ENCODE results near the gene TMEM72.

Gene TMEM72

GRCh38 chr10:44906486-44906885 lies 4.7 kb upstream of the TMEM72 start:
- DNase-seq (ENCODE audit: low read depth, low spot score): no peak
- H3K36me3 ChIP-seq (ENCODE audit: control insufficient read depth, insufficient read depth, low read length): no peaks in the 10 kb centered on the region
- WGBS (ENCODE audit: insufficient coverage, insufficient read length): no CpG with 5 or more reads among the region's 4 CpGs
- H3K9me3 ChIP-seq (ENCODE audit: control insufficient read depth, insufficient read depth, low read length): no peaks in the 10 kb centered on the region
- H3K4me1 ChIP-seq (ENCODE audit: control insufficient read depth, insufficient read depth, low read length): peaks cover 4% of the 10 kb centered on the region; the same call in 1 of the 2 replicates
- no peak overlapping the region for H3K27ac ChIP-seq (ENCODE audit: low read length)
- H3K27me3 ChIP-seq (ENCODE audit: control insufficient read depth, insufficient read depth, low read length): no peaks in the 10 kb centered on the region
- H3K4me3 ChIP-seq (ENCODE audit: low read length): no peak overlapping the region

- H3K36me3 ChIP-seq (ENCODE audit: control insufficient read depth, insufficient read depth, low read length): no peaks in the 10 kb centered on the region
- no peaks in the 10 kb centered on the region for H3K27me3 ChIP-seq (ENCODE audit: control insufficient read depth, insufficient read depth, low read length)
- H3K4me3 ChIP-seq (ENCODE audit: low read length): no peak overlapping the region
- WGBS (ENCODE audit: insufficient coverage, insufficient read length): no CpG with 5 or more reads among the region's 7 CpGs
- no peaks in the 10 kb centered on the region for H3K9me3 ChIP-seq (ENCODE audit: control insufficient read depth, insufficient read depth, low read length)
- peaks cover 4% of the 10 kb centered on the region; the same call in 1 of the 2 replicates for H3K4me1 ChIP-seq (ENCODE audit: control insufficient read depth, insufficient read depth, low read length)
- DNase-seq (ENCODE audit: low read depth, low spot score): no peak
- no peak overlapping the region for H3K27ac ChIP-seq (ENCODE audit: low read length)
Observed at GRCh38 chr10:44907556-44907955, 3.6 kb upstream of the TMEM72 start.

- Histone ChIP-seq H3K36me3 (ENCODE audit: control insufficient read depth, insufficient read depth, low read length) (no peaks in the 10 kb centered on the region), H3K4me3 (ENCODE audit: low read length) (no peak overlapping the region), H3K9me3 (ENCODE audit: control insufficient read depth, insufficient read depth, low read length) (no peaks in the 10 kb centered on the region), H3K27ac (ENCODE audit: low read length) (no peak overlapping the region), H3K27me3 (ENCODE audit: control insufficient read depth, insufficient read depth, low read length) (no peaks in the 10 kb centered on the region), H3K4me1 (ENCODE audit: control insufficient read depth, insufficient read depth, low read length) (peaks cover 4% of the 10 kb centered on the region; the same call in 1 of the 2 replicates)
- DNase-seq (ENCODE audit: low read depth, low spot score): no peak
- no CpG with 5 or more reads among the region's 10 CpGs for WGBS (ENCODE audit: insufficient coverage, insufficient read length)
Observed at GRCh38 chr10:44908066-44908749, 2.9 kb upstream of the TMEM72 start.

- Histone ChIP-seq H3K4me1 (ENCODE audit: control insufficient read depth, insufficient read depth, low read length) (peaks cover 4% of the 10 kb centered on the region; the same call in 1 of the 2 replicates), H3K36me3 (ENCODE audit: control insufficient read depth, insufficient read depth, low read length) (no peaks in the 10 kb centered on the region), H3K27me3 (ENCODE audit: control insufficient read depth, insufficient read depth, low read length) (no peaks in the 10 kb centered on the region), H3K4me3 (ENCODE audit: low read length) (no peak overlapping the region), H3K9me3 (ENCODE audit: control insufficient read depth, insufficient read depth, low read length) (no peaks in the 10 kb centered on the region), H3K27ac (ENCODE audit: low read length) (no peak overlapping the region)
- WGBS (ENCODE audit: insufficient coverage, insufficient read length): no CpG with 5 or more reads among the region's 7 CpGs
- DNase-seq (ENCODE audit: low read depth, low spot score): no peak
Observed at GRCh38 chr10:44908936-44909630, 2.1 kb upstream of the TMEM72 start.

- Histone ChIP-seq H3K27me3 (ENCODE audit: control insufficient read depth, insufficient read depth, low read length) (no peaks in the 10 kb centered on the region), H3K4me3 (ENCODE audit: low read length) (no peak overlapping the region), H3K4me1 (ENCODE audit: control insufficient read depth, insufficient read depth, low read length) (peaks cover 4% of the 10 kb centered on the region), H3K36me3 (ENCODE audit: control insufficient read depth, insufficient read depth, low read length) (no peaks in the 10 kb centered on the region), H3K27ac (ENCODE audit: low read length) (no peak overlapping the region), H3K9me3 (ENCODE audit: control insufficient read depth, insufficient read depth, low read length) (no peaks in the 10 kb centered on the region)
- no peak for DNase-seq (ENCODE audit: low read depth, low spot score)
- WGBS (ENCODE audit: insufficient coverage, insufficient read length): no CpG with 5 or more reads among the region's 1 CpG
Observed at GRCh38 chr10:44909910-44910309, 1.2 kb upstream of the TMEM72 start.

- no peaks in the 10 kb centered on the region for H3K36me3 ChIP-seq (ENCODE audit: control insufficient read depth, insufficient read depth, low read length)
- peaks cover 4% of the 10 kb centered on the region for H3K4me1 ChIP-seq (ENCODE audit: control insufficient read depth, insufficient read depth, low read length)
- no peaks in the 10 kb centered on the region for H3K27me3 ChIP-seq (ENCODE audit: control insufficient read depth, insufficient read depth, low read length)
- no CpG with 5 or more reads among the region's 7 CpGs for WGBS (ENCODE audit: insufficient coverage, insufficient read length)
- H3K27ac ChIP-seq (ENCODE audit: low read length): no peak overlapping the region
- no peak for DNase-seq (ENCODE audit: low read depth, low spot score)
- no peaks in the 10 kb centered on the region for H3K9me3 ChIP-seq (ENCODE audit: control insufficient read depth, insufficient read depth, low read length)
- H3K4me3 ChIP-seq (ENCODE audit: low read length): no peak overlapping the region
Observed at GRCh38 chr10:44910602-44911001, 535 bp upstream of the TMEM72 start.

- Histone ChIP-seq H3K9me3 (ENCODE audit: control insufficient read depth, insufficient read depth, low read length) (no peaks in the 10 kb centered on the region), H3K27ac (ENCODE audit: low read length) (no peak overlapping the region), H3K36me3 (ENCODE audit: control insufficient read depth, insufficient read depth, low read length) (no peaks in the 10 kb centered on the region), H3K4me3 (ENCODE audit: low read length) (no peak overlapping the region), H3K27me3 (ENCODE audit: control insufficient read depth, insufficient read depth, low read length) (no peaks in the 10 kb centered on the region), H3K4me1 (ENCODE audit: control insufficient read depth, insufficient read depth, low read length) (peaks cover 5% of the 10 kb centered on the region)
- no peak for DNase-seq (ENCODE audit: low read depth, low spot score)
- WGBS (ENCODE audit: insufficient coverage, insufficient read length): no CpG with 5 or more reads among the region's 3 CpGs
Observed at GRCh38 chr10:44911951-44912350, 814 bp downstream of the TMEM72 start.

- Histone ChIP-seq H3K36me3 (ENCODE audit: control insufficient read depth, insufficient read depth, low read length) (no peaks in the 10 kb centered on the region), H3K9me3 (ENCODE audit: control insufficient read depth, insufficient read depth, low read length) (no peaks in the 10 kb centered on the region), H3K4me3 (ENCODE audit: low read length) (no peak overlapping the region), H3K27me3 (ENCODE audit: control insufficient read depth, insufficient read depth, low read length) (no peaks in the 10 kb centered on the region), H3K27ac (ENCODE audit: low read length) (no peak overlapping the region), H3K4me1 (ENCODE audit: control insufficient read depth, insufficient read depth, low read length) (peaks cover 1% of the 10 kb centered on the region; the same call in 1 of the 2 replicates)
- no CpG with 5 or more reads among the region's 12 CpGs for WGBS (ENCODE audit: insufficient coverage, insufficient read length)
- no peak for DNase-seq (ENCODE audit: low read depth, low spot score)
Observed at GRCh38 chr10:44913350-44914081, 2.4 kb downstream of the TMEM72 start.

GRCh38 chr10:44914891-44915290 lies 3.8 kb downstream of the TMEM72 start:
- DNase-seq (ENCODE audit: low read depth, low spot score): no peak
- Histone ChIP-seq H3K9me3 (ENCODE audit: control insufficient read depth, insufficient read depth, low read length) (no peaks in the 10 kb centered on the region), H3K4me1 (ENCODE audit: control insufficient read depth, insufficient read depth, low read length) (peaks cover 1% of the 10 kb centered on the region; the same call in 1 of the 2 replicates), H3K36me3 (ENCODE audit: control insufficient read depth, insufficient read depth, low read length) (no peaks in the 10 kb centered on the region), H3K27me3 (ENCODE audit: control insufficient read depth, insufficient read depth, low read length) (no peaks in the 10 kb centered on the region), H3K27ac (ENCODE audit: low read length) (no peak overlapping the region), H3K4me3 (ENCODE audit: low read length) (no peak overlapping the region)
- no CpG with 5 or more reads among the region's 2 CpGs for WGBS (ENCODE audit: insufficient coverage, insufficient read length)

GRCh38 chr10:44916429-44916828 lies 5.3 kb downstream of the TMEM72 start:
- Histone ChIP-seq H3K36me3 (ENCODE audit: control insufficient read depth, insufficient read depth, low read length) (no peaks in the 10 kb centered on the region), H3K9me3 (ENCODE audit: control insufficient read depth, insufficient read depth, low read length) (no peaks in the 10 kb centered on the region), H3K4me3 (ENCODE audit: low read length) (no peak overlapping the region), H3K27me3 (ENCODE audit: control insufficient read depth, insufficient read depth, low read length) (no peaks in the 10 kb centered on the region), H3K27ac (ENCODE audit: low read length) (no peak overlapping the region), H3K4me1 (ENCODE audit: control insufficient read depth, insufficient read depth, low read length) (peaks cover 1% of the 10 kb centered on the region; the same call in 1 of the 2 replicates)
- no CpG with 5 or more reads among the region's 2 CpGs for WGBS (ENCODE audit: insufficient coverage, insufficient read length)
- no peak for DNase-seq (ENCODE audit: low read depth, low spot score)
